Mesenteric fat pad (tissue), 1 donor: ENCODE measurements around the gene TSPAN15. TPM values are rescaled to one million over a fixed set of nuclear protein-coding genes. Genes with fewer than 3 reads are reported as not detected.
A peak's percentile ranks its signal among the peaks of the same experiment; 100 is the strongest.
"Not testable (repeated sequence)": the region's sequence is repeated elsewhere in the genome, so short reads cannot be mapped to it uniquely, and the experiment has no call there.

Experiments
- DNase-seq: peaks from one replicate; pipeline ENCODE4 v3.0.0-alpha.2; 2020; ENCODE audit warnings: low spot score
- total RNA-seq: library from RNA; stranded (reverse); fragmentation: NEBNext Ultra II Directional; extraction: Animal tissue kit (Norgen Biotek cat#: 25700); gene quantifications from one replicate; pipeline ENCODE4 v1.2.1, GENCODE V29; 2021
- donor health status: DM: yes; HTN: yes; CAD: no.

TSPAN15 gene
- total RNA-seq, 1 donor from 2014 or later = 109 TPM

GRCh38 chr10:69445041-69445440 lies 6.2 kb upstream of the TSPAN15 start:
- no peak for DNase-seq

GRCh38 chr10:69446229-69446628 lies 5.0 kb upstream of the TSPAN15 start:
- DNase-seq = no peak

DNA sequence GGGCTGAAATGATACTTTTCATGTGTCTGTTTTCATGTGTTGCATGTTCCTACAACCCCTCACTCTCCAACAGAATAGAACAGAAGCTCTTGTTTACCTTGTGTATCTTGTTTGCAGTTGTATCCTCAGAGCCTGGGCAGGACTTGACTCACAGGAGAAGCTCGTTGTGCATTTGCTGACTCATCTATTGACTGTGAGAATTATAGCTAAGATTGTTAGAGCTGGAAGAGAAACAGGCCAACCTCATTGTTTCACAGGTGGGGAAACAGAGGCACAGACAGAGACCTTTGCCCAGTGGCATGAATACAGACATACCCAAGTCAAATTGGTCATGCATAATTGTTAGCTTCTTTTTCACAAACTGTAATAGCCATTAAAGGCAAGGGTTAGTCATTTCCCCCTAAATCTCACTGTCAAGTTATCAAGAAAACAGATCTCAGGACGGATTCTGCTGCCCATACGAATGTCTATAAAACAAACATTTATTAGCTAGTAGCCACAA lies 4.6 kb upstream of the TSPAN15 start:
- DNase-seq = no peak

- no peak for DNase-seq
Observed at GRCh38 chr10:69449841-69450240, 1.4 kb upstream of the TSPAN15 start.

DNA sequence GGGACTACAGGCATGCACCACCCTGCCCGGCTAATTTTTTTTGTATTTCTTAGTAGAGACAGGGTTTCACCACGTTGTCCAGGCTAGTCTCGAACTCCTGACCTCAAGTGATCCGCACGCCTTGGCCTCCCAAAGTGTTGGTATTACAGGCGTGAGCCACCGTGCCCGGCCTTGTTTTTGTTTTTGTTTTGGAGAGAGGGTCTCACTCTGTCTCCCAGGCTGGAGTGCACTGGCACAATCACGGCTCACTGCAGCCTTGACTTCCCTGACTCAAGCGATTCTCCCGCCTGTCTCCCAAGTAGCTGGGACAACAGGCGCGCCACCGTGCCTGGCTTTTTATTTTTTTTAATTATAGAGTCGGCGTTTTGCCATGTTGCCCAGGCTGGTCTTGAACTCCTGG lies 870 bp upstream of the TSPAN15 start:
- not testable (repeated sequence) for DNase-seq

DNA sequence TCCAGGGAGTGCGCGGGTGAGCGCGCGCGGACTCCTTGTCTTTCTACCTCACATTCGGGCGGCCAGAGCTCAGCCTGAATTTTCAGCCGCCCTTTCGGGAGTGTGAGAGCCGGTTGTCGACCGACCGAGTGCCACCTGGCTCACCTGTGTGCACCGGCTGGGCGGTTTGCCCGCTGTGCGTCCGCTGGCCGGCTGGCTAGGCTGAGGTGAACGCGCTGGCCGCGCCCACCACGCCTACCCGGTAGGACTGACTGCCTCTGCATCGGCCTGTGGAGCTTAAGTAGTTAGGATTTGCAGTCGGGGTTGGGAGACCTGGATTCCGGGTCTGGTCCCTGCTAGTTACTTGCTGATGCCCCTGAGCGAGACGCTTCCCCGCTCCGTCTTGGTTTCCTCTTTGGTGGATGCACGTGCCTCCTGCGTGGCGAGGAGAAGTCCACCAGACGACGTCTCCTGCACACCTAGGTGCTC lies 553 bp downstream of the TSPAN15 start:
- no peak for DNase-seq

- no peak for DNase-seq
Observed at GRCh38 chr10:69452676-69453415, 1.6 kb downstream of the TSPAN15 start.

GRCh38 chr10:69453795-69454194 lies 2.5 kb downstream of the TSPAN15 start:
- DNase-seq = no peak

DNA sequence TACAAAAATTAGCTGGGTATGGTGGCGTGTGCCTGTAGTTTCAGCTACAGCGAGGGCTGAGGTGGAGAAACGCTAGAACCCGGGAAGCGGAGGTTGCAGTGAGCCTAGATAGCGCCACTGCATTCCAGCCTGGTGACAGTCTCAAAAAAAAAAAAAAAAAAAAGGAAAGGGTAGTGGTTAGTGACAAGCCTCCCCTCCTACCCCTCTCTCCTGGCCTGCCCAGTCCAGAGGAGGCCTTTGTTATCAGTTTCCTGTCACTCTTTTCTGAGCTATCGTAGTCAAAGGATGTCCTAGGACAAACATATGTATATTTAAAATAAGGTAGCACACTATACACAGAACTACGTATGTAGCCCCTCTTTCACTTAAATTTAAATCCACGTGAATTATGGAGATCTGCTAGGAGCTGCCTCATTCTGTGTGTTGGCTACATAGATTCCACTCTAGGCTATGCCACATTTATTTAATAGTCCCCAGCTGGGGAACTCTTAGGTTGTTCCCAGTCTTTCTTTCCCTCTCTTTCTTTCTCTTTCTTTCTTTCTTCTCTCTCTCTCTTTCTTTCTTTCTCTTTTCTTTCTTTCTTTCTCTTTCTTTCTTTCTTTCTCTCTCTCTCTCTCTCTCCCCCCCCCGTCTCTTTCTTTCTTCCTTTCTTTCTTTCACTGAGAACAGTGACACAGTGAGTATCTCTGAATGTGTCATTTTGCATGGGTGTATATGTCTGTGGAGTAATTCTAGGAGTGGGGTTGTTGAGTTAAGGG lies 3.9 kb downstream of the TSPAN15 start:
- no peak for DNase-seq

- peak; percentile 45 for DNase-seq
Observed at GRCh38 chr10:69456880-69457693, 5.8 kb downstream of the TSPAN15 start.

DNA sequence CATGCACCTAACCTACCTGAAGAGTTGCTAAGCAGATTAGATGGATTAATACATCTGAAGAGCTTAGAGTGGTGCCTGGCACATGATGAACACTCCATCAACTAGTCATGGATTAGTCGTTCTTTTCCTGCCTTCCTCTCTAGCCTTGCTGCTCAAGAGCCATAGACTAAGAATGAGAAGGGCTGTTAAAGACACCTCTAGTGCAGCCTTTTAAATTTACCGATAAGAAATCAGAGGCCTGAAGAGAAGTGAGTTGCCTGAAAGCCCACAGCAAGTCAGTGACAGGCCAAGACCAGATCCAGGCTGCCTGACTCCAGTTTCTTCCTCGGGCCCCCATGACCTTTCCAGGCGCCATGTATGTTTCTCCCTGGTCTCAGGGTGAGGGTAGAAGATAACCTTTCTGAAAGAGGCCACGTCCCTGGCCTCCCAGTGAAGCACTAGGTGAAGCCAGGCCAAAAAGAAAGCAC lies 6.5 kb downstream of the TSPAN15 start:
- DNase-seq = no peak

DNA sequence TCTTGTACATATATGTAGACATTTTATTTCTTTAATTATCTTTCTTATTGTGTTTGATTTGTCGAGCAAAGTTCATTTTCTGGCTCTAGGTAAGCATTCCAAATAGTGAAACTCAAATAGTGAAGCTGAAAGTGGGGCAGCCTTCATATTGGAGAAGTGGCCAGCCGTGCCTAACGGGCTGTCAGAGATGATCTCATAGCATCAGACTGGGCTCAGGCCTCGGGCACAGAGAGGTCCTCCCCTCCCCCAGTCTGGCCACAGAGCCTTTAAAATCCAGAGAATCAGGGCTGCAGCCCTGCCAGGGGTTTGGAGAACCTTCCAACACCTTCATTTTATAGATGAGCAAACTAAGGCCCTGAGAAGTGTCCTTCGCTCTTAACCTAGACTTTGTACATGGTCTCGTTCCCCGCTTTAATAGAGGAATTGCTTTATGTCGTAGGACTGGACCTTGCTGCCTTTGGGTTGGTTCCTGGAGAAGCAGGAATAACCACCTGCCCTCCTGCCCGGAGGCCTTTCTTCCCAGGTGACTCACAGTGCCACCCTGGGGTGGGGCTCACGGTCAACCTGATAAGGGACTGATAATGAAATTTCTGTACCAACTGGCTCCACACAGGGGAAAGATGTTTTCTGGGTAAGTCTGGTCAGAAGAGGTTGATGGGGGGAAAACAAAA lies 7.3 kb downstream of the TSPAN15 start:
- DNase-seq = no peak

DNA sequence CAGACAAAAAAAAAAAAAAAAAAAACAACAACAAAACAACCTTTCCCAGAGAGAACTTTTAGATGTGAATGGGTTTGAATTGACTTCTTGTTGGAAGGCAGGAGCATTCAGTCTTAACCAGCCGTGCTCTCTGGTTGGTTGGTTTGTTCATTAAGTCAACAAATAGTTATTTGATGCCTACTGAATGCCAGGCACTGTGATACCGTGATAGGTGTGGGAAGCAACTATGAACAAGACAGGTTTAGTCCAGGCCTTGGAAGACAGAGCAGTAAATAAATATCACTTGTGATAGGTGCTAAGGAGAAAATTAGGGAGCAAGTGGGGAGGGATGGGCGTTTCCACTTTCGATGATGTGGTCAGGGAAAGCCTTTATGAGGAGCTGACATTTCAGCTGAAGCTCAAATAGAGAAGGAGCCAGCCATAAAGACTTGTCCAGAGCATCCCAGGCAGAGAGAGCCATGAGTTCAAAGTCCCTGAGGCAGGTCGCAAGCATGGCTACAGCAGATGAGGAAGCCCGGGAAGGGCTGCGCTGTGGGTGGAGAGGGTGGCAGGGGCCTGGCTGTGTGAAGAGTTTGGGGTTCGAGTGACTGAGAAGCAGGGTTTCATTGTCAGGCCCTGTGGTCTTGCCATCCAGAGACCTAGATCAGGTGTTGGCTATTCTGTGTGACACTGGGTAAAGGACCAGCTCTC lies 8.0 kb downstream of the TSPAN15 start:
- DNase-seq = no peak

GRCh38 chr10:69459893-69460575 lies 8.8 kb downstream of the TSPAN15 start:
- DNase-seq = no peak

- DNase-seq = no peak
Observed at GRCh38 chr10:69460576-69461242, 9.4 kb downstream of the TSPAN15 start.

- DNase-seq = no peak
Observed at GRCh38 chr10:69461243-69462025, 10.2 kb downstream of the TSPAN15 start.

GRCh38 chr10:69463886-69464285 lies 12.6 kb downstream of the TSPAN15 start:
- no peak for DNase-seq

DNA sequence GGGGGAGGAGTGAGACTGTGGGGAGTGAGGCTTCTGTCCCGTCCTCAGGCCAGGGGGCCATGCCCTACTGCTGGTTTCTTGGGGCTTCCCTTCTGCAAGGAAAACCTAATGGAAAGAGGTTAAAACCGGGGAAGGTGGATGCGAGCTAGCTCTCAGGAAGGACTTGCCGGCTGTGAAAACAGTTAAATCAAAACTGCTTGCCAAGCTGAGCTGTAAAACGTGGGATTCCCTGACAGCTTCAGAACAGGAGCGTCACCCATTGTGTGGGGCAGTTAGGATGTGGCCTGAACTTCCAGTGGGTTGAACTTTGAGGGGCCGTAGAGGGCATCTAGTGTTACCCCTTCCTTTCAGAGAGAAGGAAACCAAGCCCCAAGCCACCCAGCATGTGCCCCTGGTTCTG lies 13.1 kb downstream of the TSPAN15 start:
- DNase-seq = no peak
